GM19025 (cell line): ENCODE results near the gene BTBD7.
"Not testable (repeated sequence)": the region's sequence is repeated elsewhere in the genome, so short reads cannot be mapped to it uniquely, and the experiment has no call there.

Source experiments
- ATAC-seq: cut with Tn5 transposase; IDR thresholded peaks from one replicate; pipeline ENCODE4 v1.9.1; 2021; ENCODE audit warnings: mild to moderate bottlenecking, low read depth, moderate library complexity; ENCODE audit not compliant: unreplicated experiment

Gene BTBD7, protein sequence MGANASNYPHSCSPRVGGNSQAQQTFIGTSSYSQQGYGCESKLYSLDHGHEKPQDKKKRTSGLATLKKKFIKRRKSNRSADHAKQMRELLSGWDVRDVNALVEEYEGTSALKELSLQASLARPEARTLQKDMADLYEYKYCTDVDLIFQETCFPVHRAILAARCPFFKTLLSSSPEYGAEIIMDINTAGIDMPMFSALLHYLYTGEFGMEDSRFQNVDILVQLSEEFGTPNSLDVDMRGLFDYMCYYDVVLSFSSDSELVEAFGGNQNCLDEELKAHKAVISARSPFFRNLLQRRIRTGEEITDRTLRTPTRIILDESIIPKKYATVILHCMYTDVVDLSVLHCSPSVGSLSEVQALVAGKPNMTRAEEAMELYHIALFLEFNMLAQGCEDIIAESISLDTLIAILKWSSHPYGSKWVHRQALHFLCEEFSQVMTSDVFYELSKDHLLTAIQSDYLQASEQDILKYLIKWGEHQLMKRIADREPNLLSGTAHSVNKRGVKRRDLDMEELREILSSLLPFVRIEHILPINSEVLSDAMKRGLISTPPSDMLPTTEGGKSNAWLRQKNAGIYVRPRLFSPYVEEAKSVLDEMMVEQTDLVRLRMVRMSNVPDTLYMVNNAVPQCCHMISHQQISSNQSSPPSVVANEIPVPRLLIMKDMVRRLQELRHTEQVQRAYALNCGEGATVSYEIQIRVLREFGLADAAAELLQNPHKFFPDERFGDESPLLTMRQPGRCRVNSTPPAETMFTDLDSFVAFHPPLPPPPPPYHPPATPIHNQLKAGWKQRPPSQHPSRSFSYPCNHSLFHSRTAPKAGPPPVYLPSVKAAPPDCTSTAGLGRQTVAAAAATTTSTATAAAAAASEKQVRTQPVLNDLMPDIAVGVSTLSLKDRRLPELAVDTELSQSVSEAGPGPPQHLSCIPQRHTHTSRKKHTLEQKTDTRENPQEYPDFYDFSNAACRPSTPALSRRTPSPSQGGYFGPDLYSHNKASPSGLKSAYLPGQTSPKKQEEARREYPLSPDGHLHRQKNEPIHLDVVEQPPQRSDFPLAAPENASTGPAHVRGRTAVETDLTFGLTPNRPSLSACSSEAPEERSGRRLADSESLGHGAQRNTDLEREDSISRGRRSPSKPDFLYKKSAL

DNA sequence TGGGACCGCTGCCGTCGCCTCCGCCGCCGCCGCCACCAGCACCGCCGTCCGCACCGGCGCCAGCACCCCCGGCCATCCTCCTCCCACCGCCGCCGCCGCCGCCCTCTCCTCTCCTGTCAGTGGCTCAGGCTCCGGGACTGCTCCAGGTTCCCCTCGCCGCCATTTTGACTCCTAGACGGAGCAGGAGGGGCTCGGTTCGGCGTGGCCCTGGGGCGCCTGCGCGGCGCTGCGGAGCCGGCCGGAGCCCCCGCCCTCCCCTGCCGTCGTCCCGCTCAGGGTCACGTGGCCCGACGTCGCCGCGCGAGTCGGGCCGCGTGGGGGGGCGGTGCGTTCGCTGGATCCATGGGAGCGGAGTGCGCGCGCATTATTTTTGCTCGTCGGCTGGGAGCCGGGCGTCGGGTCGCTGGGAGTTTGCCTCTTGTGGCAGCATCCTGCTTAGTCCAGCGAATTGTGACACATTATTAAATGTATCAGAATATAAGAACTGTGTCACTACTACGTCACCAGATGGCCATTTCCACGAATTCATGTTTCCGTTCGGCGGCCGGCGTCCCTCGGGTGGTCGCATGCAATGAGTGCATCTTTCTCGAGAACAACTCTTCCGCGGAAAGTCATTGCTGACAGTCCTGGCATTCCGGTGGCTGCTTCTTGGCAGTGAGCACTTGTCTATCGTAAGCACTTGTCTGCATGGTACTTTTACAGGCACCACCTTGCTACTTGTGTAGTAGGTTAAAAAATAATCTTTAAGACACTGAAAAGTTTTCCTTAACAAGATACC is at the start of gene BTBD7:
Gene BTBD7 (minus strand): TSS at position 184 of the 778 bp plus-strand sequence. CDS start 36,985 bp downstream, outside the sequence.
- ATAC-seq, result peak; percentile 77

DNA sequence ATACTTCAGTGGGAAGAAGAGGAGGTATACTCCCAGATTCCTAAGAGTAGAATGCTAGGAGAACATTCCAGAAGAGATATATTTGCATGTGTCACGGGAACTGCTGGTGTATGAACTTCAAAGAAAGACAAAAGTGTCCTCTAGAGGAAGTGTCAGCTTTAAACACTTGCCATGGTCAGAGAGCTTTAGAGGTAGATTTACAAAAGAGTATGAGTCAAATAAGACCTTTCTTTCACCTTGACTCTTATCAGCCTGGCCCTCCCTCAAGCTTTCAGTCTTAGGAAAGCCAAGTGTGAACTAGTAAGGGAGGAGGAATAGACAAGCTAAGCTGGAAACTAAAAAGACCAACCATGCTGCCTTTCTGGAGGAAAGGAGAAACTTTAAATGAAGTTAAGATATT is 48.8 kb upstream of the BTBD7 start:
- no peak for ATAC-seq

DNA sequence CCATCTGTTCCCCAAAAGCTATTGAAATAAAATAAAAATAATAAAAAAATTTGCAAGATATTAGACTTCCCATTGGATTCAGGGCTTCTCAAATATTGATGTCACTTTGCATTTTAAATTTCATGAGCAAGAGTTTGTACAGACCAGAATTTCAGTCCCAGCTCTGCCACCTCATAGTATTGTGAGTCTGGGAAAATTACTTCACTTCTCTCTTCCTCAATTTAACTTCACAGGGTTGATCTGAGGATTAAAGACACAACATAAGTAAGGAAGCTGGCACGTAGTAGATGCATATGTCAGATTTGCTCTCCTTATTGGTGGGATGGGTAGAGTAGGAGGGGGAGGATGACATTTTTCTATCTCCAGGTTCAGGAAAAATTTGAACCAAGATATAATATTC is 47.0 kb upstream of the BTBD7 start:
- ATAC-seq, result no peak

DNA sequence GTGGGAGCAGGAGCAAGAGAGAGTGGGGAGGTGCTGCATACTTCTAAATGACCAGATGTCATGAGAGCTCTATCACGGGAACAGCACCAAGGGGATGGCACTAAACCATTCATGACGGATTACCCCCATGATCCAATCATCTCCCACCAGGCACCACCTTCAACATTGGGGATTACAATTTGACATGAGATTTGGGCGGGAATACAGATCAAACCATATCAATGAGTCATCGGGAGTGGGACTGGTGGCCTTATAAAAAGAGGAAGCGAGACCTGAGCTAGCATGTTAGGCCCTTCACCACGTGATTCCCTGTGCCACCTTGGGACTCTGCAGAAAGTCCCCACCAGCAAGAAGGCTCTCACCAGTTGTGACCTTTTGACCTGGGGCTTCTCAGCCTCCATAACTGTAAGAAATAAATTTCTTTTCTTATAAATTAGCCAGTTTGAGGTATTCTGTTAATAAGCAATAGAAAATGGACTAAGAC is 42.9 kb upstream of the BTBD7 start:
- ATAC-seq, result peak; percentile 96

DNA sequence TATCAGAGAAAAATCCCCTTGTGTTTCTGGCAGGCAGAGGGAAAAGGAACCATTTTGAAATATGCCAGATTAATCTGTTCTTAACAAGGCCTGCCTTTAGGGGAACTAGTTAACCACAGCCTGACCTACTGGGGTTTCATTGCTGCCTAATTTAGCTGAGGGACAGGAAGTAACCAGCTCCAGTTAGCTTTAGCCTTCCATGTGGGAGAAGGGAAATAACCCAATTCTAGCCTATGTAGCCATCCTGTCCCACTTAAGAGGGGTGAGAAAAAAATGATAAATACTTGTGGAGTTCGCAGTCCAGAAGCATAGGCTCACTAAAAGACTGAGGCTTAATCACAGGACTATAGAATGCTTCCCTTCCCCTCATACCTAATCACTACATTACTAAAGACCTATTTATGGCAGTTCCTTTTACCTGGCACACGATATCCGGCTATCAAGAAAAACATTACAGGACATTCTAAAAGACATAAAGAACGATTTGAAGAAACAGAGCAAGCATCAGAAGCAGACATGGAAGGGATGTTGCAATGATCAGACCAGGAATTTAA is 37.0 kb upstream of the BTBD7 start:
- ATAC-seq, result peak; percentile 79

DNA sequence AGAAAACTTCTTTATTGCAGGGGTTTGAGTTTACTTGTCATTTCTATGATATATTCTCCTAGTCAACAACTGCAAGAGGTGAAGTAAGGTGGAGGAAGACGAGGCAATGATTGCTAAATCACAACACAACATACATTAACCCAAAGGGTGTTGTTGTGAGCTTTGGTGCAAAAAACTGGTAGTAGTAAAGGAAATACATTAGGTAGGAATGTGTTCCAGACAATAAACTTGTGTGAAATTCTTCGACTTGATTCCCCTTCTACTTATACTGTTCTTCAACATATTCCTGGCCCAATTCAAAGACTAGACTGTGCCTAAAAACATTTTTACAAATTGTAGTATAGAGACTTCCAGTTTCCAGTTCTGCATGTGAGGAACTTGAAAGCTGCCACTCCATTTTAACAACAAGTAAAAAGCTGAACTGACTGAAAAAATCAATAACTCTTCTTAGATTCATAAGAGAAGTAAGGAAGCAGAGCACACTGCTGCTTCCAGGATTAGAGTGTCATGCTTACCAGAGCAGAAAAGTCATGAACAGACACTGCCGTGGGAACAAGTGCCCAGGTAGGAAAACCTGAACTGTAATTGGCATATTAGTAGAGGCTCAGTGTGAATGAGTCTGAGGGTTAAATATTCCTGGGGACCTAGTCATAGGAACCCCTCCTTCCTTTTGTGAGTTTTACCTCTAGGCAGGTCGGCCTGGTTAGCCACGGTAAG is 36.3 kb upstream of the BTBD7 start:
- ATAC-seq, result no peak

DNA sequence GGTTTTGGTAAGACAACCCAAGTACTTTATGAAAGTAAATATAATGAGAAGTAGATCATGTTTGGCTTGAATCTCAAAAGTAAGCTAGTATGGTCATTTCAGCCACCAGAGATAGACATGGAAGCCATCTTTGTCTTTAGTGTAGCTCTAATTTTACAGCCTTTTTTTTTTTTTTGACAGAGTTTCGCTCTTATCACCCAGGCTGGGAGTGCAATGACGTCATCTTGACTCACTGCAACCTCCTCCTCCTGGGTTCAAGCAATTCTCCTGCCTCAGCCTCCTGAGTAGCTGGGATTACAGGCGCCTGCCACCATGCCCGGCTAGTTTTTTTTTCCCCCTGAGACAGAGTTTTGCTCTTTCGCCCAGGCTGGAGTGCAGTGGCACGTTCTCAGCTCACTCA is 22.0 kb upstream of the BTBD7 start:
- ATAC-seq, result not testable (repeated sequence)

DNA sequence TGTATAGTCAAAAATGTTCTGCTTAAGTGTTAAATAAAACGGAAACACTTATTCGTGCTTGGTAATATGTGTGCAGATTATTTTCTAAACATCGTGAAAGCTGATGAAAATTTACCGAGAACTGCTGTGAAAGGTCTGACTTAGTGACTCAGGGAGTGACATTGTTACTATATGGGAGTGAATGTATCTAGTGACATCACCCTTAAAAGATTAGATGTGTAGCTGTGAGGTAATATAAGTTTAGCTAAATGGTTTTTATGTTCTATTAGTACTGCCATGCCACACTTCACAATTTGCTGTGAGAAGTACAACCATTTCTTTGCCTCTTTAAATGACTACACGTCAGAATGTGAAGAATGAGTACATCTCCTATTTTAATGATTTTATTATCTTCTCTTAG is 15.5 kb upstream of the BTBD7 start:
- no peak for ATAC-seq

DNA sequence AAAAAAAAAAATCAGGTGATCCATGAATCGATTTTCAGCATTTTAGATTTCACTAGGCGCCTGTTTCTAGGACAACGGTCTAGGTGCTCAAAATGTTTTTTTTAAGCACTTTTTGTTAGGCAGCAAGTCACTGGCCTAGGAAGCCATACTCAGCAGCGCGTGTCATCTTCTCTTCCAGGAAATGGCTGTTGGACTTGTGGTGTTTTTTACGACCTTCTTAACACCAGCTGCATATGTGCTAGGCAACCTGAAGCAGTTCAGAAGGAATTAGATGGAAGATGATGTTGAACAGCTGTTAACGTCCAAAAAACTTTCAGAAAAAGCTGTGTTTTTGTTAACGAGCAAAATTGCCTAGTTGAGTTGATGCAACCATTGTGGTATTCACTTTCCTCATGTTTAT is 15.0 kb upstream of the BTBD7 start:
- no peak for ATAC-seq

DNA sequence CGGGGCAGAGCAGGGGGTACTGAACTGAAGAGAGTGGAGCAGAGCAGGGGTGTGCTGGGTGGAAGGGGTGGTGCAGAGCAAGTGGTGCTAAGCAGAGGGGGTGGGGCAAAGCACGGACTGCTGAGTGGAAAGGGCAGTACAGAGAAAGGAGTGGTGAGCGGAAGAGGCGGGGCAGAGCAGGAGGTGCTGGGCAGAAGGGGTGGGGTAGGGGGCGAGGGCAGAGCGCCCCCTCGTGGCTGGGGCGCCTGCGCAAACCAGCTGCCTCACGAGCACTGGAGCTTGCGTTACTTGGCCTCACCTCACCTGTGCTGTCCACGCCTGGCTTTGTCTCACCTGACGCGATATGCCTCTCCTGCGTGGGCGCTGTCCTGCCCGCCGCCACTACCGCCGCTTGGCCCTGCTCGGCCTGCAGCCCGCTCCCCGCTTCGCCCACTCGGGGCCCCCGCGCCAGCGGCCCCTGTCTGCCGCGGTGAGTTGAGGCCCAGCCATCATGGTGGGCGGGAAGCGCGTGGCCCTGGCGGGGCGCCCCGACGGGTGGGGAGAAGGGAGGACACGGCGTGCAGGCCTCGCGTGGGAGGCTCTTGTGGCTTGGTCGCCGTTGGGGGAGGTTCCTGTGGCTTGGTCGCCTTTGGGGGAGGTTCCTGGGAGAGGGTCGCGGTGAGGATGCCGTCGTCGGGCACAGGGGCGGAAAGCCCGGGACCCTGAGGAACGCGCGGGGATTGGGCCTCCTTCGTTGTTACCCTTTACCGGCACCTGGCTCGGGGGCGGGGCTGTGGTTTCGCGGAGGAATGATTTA is 14.3 kb upstream of the BTBD7 start, which contains the start of gene COX8C:
Gene COX8C (plus strand): TSS at position 257 of the 796 bp plus-strand sequence. CDS start 87 bp downstream, at position 344.
- ATAC-seq, result no peak

DNA sequence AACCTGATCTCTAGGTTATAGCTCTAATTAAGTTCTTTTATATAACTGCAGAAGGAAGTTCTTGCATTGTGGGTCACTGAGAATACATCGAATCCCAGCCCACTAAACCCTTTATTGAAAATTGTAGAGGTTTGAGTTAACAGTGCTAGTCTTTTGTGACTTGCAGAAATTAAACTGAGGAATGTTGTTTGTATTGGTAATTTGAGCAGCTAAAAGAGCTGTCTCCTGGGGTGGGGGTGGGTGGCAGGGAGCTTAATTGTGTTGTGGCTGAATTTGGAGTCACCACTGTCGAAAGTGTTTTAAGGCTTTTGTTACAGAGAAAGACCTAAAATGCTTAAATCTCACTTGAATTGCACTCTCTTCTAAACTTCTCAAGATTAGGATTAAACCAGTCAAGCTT is 11.0 kb upstream of the BTBD7 start:
- ATAC-seq, result no peak

DNA sequence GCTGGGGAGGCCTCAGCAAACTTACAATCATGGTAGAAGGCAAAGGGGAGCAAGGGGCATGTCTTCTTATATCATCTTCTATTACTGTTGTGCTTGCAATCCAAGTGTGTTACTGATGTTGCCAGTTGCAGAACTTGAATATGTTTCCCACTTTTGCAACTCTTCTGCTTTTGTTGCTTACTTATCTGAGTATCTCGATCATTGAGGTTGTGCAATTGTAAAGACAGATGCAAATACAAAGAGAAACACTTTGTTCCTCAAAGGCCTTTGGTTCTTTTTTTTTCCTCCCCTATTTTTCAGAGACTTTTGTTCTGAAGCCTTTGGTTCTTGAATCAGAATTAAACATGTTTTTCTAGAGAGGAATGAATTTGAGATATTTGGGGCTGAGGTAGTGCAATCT is 10.4 kb upstream of the BTBD7 start:
- ATAC-seq, result no peak

DNA sequence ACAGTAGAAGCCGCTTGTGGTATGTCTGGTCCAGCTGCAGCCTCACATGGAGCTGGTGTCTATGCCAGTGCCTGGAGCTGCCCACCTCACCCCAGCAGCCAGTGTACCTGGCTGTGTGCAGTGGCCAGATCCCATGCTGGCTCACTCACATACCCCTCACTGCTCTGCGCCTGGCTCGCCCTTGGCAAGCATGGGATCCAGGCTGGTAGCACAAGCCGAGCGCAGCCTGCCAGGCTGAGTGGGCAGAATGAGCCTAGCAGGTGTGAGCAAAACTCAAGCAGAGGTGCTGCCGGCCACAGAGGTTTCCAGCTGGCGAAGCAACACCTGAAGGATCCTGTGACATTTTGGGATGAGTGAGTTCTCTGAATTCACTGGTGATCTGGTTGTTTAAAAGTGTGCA is 5.0 kb upstream of the BTBD7 start:
- no peak for ATAC-seq

DNA sequence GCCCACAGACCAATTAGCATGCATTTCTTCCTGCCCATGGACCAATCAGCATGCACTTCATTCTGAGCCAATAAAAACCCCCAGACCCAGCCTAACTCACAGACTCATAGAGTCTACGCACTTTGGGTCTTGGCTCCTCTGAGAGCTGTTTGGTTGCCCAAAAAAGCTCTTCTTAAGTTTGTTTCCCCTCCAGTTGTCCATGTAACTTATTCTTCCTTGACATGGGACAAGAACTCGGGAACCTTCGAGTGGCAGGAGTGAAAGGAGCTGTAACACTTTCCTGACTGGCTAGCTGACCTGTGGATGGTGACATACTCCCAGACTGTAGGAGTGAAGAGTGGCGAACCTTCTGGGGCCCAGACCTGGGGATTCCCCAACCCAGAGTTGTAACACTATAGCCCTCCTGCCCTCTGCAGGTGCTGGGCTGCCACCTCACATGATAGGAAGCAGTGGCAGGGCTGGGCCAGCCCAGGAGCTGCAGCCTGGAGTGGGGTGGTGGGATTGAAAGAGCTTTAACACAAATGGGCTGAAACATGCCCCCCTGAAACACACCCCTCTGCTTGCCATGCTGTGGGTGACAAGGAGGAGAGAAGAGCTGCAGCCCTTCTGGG is 4.4 kb upstream of the BTBD7 start:
- ATAC-seq, result no peak

DNA sequence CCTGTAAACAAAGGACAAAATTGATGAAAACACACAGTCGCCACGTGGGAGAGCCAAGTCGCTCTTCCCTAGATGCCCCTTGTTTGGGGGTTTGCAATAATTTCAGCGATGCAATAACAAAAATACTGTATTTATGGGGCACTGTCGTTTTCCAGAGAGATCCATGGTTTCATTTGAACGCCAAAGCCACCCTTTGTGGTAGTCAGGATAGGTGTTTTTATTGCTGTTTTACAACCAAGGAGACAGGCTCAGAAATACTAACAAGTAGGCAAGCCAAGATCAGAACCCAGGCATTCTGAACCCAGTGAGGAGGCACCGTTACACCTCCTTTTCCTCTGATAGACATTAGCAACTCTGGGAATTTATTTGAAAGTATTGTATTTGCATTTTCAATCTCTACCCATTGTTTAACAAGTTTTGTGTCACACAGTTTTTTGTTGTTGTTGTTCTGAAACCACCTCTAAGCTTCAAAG is 831 bp upstream of the BTBD7 start:
- no peak for ATAC-seq

DNA sequence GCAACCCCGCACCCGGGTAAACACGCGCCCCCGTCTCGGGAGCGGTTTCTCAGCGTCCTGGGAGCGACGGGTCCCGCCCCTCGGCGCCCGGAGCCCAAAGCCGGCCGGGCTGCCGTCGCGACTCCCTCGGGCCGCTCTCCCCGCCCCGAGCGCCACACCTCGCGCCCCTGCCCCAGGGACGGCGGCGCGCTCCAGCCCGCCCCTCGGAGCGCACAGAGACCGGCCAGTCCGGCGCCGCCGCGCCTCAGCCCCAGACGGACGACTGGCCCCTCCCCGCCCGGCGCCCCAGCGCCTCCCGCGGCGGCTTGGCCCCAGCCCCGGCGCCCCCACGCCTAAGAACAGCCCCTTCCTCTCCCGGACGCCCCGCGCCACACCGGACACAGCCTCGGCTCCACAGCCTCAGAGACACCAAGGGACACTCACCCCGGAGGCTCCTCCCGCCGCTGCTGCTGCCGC is 411 bp downstream of the BTBD7 start:
- peak; percentile 48 for ATAC-seq

DNA sequence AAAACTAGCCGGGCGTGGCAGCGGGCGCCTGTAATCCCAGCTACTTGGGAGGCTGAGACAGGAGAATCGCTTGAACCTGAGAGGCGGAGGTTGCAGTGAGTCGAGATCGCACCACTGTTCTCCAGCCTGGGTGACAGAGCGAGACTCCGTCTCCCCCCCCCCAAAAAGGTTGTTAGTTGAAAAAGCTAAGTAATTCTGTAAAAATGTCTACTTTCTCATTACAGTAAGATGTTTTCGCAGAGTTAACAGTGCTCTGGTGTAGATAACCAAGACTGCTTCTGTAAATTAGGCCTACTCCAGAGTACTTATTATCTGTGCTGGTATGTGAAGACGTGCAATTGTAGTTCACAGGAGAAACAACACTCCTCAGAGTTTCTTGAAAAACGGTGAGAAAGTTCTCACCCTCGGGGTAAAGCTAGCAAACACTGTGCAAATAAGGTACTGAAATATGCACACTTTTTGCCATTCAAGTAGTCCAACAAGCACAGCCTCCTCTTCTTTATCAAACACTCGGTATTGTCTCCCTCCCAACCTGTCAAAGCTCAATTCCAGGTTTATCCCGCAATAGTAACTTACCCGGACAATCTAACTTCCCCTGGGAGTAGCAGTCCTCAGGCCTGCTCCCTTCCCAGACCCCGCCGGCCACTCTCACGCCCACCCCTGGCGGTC is 974 bp downstream of the BTBD7 start:
- ATAC-seq, result no peak
